HG03060 (cell line): ENCODE measurements around the gene IGSF22.
"Not testable (repeated sequence)": the region's sequence is repeated elsewhere in the genome, so short reads cannot be mapped to it uniquely, and the experiment has no call there.

Source experiments
- ATAC-seq: cut with Tn5 transposase; IDR thresholded peaks from one replicate; pipeline ENCODE4 v1.9.1; 2021; ENCODE audit warnings: low read depth, moderate number of reproducible peaks; ENCODE audit not compliant: unreplicated experiment

Gene IGSF22

GRCh38 chr11:18696638-18697225, 29.3 kb downstream of the IGSF22 start:
- ATAC-seq, result no peak

- no peak for ATAC-seq
These were observed 32.8 kb downstream of the IGSF22 start for GRCh38 chr11:18692941-18693760.

- ATAC-seq, result not testable (repeated sequence)
These were observed 34.4 kb downstream of the IGSF22 start for GRCh38 chr11:18691467-18692140.

GRCh38 chr11:18684267-18684666, 41.7 kb downstream of the IGSF22 start:
- ATAC-seq, result no peak

GRCh38 chr11:18682466-18682865, 43.5 kb downstream of the IGSF22 start:
- ATAC-seq, result no peak

GRCh38 chr11:18681949-18682348, 44.0 kb downstream of the IGSF22 start:
- ATAC-seq, result not testable (repeated sequence)

GRCh38 chr11:18677560-18677959, 48.4 kb downstream of the IGSF22 start:
- ATAC-seq, result no peak

- no peak for ATAC-seq
These were observed 49.2 kb downstream of the IGSF22 start for GRCh38 chr11:18676803-18677202.

GRCh38 chr11:18672209-18672608, 53.8 kb downstream of the IGSF22 start:
- ATAC-seq, result not testable (repeated sequence)

- ATAC-seq, result no peak
These were observed 54.7 kb downstream of the IGSF22 start for GRCh38 chr11:18671246-18671645.

GRCh38 chr11:18669711-18670110, 56.3 kb downstream of the IGSF22 start:
- no peak for ATAC-seq

GRCh38 chr11:18669219-18669596, 56.8 kb downstream of the IGSF22 start:
- no peak for ATAC-seq

- ATAC-seq, result no peak
These were observed 57.9 kb downstream of the IGSF22 start for GRCh38 chr11:18668131-18668530.

GRCh38 chr11:18665353-18665872, 60.6 kb downstream of the IGSF22 start:
- not testable (repeated sequence) for ATAC-seq

GRCh38 chr11:18657673-18658072, 68.3 kb downstream of the IGSF22 start:
- ATAC-seq, result no peak
